Brain microvascular endothelial cell (primary cell): Measurements from ENCODE around the gene IQSEC3.

Source experiments
- DNase-seq: peaks from one replicate; pipeline ENCODE4 v3.0.0-alpha.2; 2020
- H3K27ac ChIP-seq: fragments of 250-450 bp; sonication (Bioruptor Pico); 2 replicates; pipeline ENCODE4 v1.5.1; 2020; ENCODE audit warnings: mild to moderate bottlenecking, moderate library complexity
- H3K27me3 ChIP-seq: fragments of 250-450 bp; sonication (Bioruptor Pico); replicated peaks from 2 replicates; pipeline ENCODE4 v1.5.1; 2020; ENCODE audit warnings: mild to moderate bottlenecking
- H3K36me3 ChIP-seq: fragments of 250-450 bp; sonication (Bioruptor Pico); replicated peaks from 2 replicates; pipeline ENCODE4 v1.5.1; 2020; ENCODE audit warnings: mild to moderate bottlenecking
- H3K4me3 ChIP-seq: 2 replicates; pipeline ENCODE4 v1.5.1; 2011; ENCODE audit warnings: low read depth, mild to moderate bottlenecking, control low read depth, low read length, moderate library complexity
- in situ Hi-C: cut with HindIII; loops from 2 replicates; pipeline ENCODE4 v1.10.0; 2017; ENCODE audit warnings: low sequenced_read_pairs, low pct_ligation_motif_present
- TF ChIP-seq, protein P1 (sequence below): IDR thresholded peaks from 2 replicates; pipeline ENCODE4 v1.5.1; 2011; ENCODE audit warnings: low read depth, mild to moderate bottlenecking, moderate library complexity, low read length, control low read depth, inconsistent platforms; ENCODE audit errors: missing control alignments

The IQSEC3 gene

DNA sequence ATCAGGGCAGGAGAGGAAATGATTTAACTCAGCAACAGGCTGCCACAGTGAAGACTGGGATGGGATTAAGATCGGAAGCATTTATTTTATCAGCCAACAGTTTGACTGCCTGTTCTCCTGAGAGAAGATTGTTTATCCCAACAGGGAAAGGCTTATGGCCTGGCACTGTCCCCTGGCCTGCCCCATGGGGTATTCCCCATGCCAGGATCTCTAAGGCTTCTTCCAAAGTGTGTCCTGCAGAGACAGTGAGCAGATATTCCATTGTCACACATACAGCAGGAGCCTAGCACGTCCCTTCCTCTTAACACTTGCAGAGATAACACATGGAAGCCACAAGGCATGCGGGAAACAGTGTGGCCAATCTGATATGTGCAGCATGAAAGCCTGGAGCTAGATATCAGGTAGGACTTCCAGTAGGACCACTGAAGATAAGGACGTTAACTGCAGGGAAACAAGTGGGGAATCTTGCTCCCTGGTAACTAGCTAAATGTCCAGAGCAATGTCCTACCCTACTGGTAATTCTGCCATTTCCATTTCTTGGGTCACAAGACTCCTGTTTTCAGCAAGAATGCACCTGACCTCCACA lies 48.2 kb downstream of the IQSEC3 start:
- Histone ChIP-seq H3K27ac (no peak overlapping the region), H3K36me3 (no peaks in the 10 kb centered on the region), H3K4me3 (no peak overlapping the region), H3K27me3 (no peaks in the 10 kb centered on the region)
- TF ChIP-seq, protein P1, sequence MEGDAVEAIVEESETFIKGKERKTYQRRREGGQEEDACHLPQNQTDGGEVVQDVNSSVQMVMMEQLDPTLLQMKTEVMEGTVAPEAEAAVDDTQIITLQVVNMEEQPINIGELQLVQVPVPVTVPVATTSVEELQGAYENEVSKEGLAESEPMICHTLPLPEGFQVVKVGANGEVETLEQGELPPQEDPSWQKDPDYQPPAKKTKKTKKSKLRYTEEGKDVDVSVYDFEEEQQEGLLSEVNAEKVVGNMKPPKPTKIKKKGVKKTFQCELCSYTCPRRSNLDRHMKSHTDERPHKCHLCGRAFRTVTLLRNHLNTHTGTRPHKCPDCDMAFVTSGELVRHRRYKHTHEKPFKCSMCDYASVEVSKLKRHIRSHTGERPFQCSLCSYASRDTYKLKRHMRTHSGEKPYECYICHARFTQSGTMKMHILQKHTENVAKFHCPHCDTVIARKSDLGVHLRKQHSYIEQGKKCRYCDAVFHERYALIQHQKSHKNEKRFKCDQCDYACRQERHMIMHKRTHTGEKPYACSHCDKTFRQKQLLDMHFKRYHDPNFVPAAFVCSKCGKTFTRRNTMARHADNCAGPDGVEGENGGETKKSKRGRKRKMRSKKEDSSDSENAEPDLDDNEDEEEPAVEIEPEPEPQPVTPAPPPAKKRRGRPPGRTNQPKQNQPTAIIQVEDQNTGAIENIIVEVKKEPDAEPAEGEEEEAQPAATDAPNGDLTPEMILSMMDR: no peak
- DNase-seq: no peak
- in situ Hi-C loops: no loop called here

DNA sequence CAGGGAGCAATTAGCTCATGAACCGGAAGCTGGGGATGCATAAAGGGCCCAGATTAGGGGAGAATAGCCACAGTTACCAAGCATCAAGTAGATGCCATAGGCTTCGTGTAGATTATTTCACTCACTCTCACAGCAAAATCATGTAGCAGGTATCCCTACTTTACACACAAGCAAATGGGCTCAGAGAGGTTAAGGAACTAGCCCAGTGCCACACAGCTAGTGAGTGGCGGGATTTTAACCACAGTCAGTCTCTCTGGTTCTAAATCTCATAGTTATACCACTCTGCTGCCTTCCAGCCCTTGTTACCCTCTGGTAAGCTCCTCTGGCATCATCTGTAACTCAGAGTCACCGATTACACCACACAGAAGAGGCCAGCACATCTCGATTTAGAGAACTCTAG lies 49.0 kb downstream of the IQSEC3 start:
- no peak for DNase-seq
- TF ChIP-seq, protein P1: no peak
- in situ Hi-C loops: no loop called here
- no peaks in the 10 kb centered on the region for H3K36me3 ChIP-seq
- H3K4me3 ChIP-seq: no peak overlapping the region
- H3K27ac ChIP-seq: no peak overlapping the region
- no peaks in the 10 kb centered on the region for H3K27me3 ChIP-seq

DNA sequence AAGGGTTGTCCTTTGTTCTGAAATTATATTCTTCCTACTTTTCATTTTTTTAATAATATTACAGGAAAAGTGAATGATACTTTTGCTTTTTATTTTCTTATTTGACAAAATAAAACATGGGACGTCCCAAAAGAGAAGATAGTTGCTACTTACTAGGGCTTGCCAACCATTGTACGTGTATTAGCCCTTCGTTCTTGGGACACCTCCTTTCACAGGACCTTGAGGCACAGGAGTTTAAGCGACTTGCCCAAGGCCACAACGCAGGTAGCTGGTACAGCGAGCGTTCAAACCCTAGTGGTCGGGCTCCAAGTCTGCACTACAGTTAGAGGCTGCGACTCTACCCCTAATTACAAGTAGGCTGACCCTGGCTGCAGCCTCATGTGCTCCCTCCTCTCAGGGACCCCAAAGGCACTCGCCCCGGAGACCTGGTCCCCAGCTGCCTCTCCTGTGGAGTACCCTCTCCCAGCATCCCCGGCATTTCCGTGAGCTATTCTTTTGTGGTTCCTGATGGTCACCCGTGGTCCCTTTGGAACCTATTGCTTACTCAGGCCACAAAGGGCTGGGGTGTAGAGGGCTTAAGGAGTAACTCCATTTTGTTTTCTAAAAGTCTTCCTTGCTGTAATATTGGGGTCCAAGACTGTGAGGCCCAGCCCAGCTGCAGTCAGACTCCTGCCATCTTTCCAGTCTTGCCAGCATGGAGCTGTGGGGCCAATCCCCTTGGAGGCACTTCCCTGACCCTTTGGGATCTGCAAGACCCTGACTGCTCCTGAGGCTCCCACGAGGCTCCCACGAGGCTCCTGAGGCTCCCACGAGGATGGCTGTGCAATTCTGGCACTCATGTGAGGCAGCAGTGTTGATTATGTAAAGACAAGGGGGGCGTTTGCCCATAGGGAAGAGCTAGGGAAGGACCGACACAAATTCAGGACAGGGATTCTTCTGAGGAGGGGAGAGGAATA lies 49.7 kb downstream of the IQSEC3 start:
- H3K27ac ChIP-seq: no peak overlapping the region
- TF ChIP-seq, protein P1: no peak
- H3K4me3 ChIP-seq: no peak overlapping the region
- H3K27me3 ChIP-seq: no peaks in the 10 kb centered on the region
- H3K36me3 ChIP-seq: no peaks in the 10 kb centered on the region
- DNase-seq: no peak
- in situ Hi-C loops: no loop called here

DNA sequence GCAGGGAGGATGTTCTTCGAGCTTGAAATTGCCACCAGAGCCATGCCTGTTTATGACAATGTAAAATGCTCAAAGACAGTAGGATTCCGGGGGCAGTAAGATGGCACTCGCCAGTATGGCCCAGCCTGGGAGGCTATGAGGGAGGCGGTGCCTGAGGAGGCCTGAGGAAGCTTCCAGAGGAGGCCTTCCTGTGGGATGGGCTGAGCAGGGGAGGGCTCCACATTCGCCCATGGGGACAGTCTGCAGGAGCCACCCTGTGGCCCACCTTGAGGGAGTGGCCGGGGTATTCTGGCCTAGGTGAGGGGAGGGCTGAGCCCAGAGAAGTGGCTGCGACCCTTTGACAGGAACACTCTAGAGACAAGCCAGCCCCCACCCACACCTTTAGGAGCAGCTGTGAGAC lies 50.7 kb downstream of the IQSEC3 start:
- no peak for DNase-seq
- no peaks in the 10 kb centered on the region for H3K36me3 ChIP-seq
- H3K27ac ChIP-seq: no peak overlapping the region
- in situ Hi-C loops: no loop called here
- TF ChIP-seq, protein P1: no peak
- H3K27me3 ChIP-seq: no peaks in the 10 kb centered on the region
- no peak overlapping the region for H3K4me3 ChIP-seq

DNA sequence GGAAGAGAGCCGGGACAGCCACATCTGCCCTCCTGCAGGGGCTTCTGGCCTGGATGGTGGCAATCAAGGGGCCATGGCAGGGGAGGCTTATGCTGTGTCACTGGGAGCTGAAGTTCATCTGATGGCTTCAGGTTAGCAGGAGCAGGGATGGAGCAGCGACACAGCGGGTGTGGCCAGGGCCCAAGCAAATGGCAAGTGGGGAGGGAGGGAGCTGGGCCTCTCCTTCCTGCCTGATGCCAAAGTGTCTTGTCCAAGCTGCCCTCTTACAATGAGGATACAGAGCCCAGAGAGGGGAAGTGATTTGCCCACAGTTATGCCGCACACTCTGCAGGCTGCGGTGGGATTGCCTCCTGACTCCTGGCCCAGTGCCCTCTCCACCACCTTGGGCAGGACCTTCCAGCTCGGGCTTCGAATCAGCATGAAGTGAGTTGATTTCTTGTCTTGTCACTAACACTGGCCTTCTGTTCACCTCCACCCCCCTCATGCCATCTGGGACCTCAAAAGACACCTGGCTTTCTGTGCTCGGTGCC lies 51.3 kb downstream of the IQSEC3 start:
- TF ChIP-seq, protein P1: no peak
- DNase-seq: no peak
- in situ Hi-C loops: no loop called here
- Histone ChIP-seq H3K27me3 (no peaks in the 10 kb centered on the region), H3K4me3 (no peak overlapping the region), H3K36me3 (no peaks in the 10 kb centered on the region), H3K27ac (no peak overlapping the region)
